ENCODE measurements around the gene KRTAP10-1. TPM values are rescaled to one million over a fixed set of nuclear protein-coding genes. Genes with fewer than 3 reads are reported as not detected.

KRTAP10-1 gene
- total RNA-seq, 1 experiment from 2014 or later: not detected

DNA sequence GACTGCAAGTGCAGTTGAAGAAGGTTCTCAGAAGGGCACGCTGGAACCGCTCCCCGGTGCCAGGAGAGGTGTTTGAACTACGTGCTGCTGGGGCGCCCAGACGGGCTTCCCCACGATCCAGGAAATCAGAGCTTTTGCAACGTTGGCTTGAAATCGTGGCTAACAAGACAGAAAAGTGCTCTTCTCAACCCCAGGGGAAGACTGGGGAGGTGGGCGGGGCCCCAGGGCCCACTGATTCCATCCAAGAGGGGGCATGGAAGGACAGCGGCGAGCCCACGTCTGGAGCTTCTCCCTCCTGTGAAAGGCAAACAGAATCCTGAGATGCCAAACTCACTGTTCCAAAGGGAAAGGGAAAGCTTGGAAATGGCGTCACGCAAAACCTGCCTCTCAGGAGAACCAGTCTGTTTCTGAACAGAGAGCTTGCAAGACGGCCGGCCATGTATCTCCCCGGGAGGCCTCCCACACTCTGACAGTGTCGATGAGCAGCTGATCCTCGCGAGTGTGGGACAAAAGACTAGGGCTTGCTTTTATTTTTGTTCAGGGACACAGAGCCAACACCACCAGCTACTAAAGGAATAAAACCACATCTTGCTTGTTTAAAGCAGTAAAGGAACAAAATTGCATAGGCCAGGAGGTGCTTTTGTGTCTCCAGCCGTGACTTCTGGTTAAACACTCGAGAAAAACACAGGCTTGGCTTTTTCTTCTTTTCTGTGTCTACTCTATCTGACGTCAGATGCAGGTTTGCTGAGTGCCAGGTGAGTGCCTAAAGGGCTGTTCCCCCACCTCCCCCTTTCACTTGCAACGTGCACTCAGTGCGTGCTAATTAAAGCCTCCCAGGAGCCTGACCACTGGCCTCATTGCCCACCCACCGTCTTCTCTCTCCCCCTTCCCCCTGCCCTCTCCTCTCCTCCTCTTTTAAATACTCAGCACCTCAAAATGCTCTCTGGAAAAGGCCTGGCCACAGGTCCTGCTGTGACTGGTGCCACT is 43.1 kb downstream of the KRTAP10-1 start:
- H3K36me3 ChIP-seq: no peaks in the 10 kb centered on the region
- no peak overlapping the region for H3K4me3 ChIP-seq
- DNase-seq: no peak
- peaks cover 15% of the 10 kb centered on the region for H3K9me3 ChIP-seq
- no peaks in the 10 kb centered on the region for H3K27me3 ChIP-seq

DNA sequence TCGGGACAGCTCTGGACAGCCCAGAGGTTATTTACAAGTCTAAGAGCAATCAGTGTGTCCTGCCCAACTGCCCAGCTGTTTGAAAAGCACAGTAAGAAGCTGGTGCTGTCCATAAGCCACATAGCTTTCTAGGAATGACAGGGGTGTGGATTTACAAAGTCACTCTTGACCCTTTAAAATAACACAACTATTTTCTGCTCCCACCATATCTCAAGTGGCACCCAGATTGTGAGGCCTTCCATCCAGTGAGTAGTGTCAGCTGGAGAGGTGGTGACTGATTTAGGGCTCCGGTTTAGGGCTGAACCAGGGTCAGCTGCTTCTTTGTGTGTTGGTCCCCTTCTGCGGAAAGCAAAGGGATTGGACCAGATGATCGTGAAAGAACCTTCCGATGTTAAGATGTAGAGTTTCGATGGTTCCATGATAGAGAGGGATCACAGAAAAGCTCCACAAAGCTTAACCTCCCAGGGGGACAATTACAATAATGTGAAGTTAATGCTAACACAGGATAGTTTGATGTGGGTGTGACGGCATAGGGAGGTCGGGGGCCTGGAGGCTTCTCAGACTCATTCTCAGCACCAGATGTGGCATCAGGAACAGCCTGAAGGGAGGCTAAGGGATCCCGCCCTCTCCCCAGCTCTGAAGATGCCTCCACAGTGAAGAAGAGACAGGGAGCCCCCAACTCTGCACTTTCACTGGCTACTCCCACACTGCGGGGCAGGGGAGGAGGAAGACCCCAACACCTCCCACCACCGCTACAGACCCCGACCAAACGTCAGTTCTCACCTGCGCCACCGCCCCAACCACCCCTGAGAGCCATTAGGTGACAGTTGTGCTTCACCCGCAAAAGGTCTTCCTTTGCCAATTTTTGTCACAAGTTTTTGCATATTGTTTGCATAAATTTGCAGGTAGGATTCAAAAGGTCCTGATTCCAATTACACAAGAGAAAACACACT is 44.1 kb downstream of the KRTAP10-1 start:
- H3K4me3 ChIP-seq: no peak overlapping the region
- H3K36me3 ChIP-seq: no peaks in the 10 kb centered on the region
- DNase-seq: no peak

DNA sequence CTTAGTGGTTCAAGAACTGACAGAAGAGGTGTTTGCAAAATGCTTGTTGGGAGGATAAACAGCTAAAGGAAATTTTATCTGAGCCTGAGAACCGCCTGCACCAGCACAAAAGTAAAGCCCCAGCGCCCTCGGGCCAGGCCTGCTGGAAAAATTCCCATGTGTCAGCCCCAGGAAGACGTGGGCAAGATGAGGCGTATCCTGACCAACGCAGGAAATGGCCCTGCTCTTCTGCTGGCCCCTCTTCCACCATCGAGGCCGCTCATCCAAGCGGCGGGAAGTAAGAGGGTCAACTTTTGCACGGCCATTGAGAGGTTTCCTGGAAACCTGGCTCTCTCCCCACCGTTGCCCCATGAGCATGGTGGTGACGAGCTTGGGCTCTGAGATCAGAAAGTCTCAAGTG is 45.0 kb downstream of the KRTAP10-1 start:
- no peak for DNase-seq
- no peak overlapping the region for H3K4me3 ChIP-seq
- H3K36me3 ChIP-seq: no peaks in the 10 kb centered on the region
- no peaks in the 10 kb centered on the region for H3K27me3 ChIP-seq
- peaks cover 16% of the 10 kb centered on the region for H3K9me3 ChIP-seq

More for the DNA sequence above, 44.1 kb downstream of the KRTAP10-1 start:
- Histone ChIP-seq H3K9me3 (peaks cover 16% of the 10 kb centered on the region), H3K27me3 (no peaks in the 10 kb centered on the region)

- H3K36me3 ChIP-seq: no peaks in the 10 kb centered on the region
- DNase-seq: no peak
- H3K4me3 ChIP-seq: no peak overlapping the region
- H3K9me3 ChIP-seq: peaks cover 16% of the 10 kb centered on the region
- no peaks in the 10 kb centered on the region for H3K27me3 ChIP-seq
Measured at GRCh38 chr21:44494418-44494817, 45.6 kb downstream of the KRTAP10-1 start.

- no peak overlapping the region for H3K4me3 ChIP-seq
- no peak for DNase-seq
- H3K9me3 ChIP-seq: peaks cover 16% of the 10 kb centered on the region
- H3K27me3 ChIP-seq: no peaks in the 10 kb centered on the region
- no peaks in the 10 kb centered on the region for H3K36me3 ChIP-seq
Measured at GRCh38 chr21:44492567-44493385, 47.2 kb downstream of the KRTAP10-1 start.

DNA sequence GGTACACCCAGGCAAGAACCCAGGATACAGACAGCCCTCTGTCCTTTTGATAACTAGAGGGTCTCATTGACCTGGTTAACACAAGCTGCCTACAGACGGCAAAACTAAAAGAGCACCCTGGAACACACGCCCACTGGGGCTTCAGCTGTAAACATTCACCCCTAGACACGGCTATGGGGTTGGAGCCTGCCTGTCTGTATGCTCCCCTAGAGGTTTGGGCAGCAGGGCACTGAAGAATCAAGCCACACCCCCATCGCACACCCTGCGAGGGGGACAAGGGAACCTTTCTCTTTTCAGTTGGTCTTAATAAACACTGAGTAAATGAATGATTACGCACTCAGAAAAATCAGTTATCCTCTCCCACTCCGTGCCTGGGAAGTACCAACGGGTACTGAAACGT is 49.2 kb downstream of the KRTAP10-1 start:
- H3K27me3 ChIP-seq: no peaks in the 10 kb centered on the region
- H3K9me3 ChIP-seq: peaks cover 16% of the 10 kb centered on the region

DNA sequence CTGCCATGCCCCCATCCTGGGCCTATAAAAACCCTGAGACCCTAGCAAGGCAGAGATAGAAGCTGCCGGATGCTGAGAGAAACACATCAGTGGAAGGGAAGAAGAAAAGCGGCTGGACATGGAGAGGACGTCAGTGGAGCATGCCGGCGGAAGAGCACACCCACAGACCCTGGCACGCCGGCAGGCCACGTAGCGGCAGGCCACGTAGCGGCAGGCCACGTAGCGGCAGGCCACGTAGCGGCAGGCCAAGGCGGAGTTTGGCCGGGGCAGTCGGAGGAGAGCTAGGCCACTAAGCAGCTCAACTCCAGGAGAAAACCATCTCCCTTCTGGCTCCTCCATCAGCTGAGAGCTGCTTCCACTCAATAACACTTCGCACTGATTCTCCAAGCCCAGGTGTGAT is 49.6 kb downstream of the KRTAP10-1 start:
- no peak for DNase-seq
- H3K4me3 ChIP-seq: no peak overlapping the region
- H3K36me3 ChIP-seq: no peaks in the 10 kb centered on the region
- peaks cover 16% of the 10 kb centered on the region for H3K9me3 ChIP-seq
- no peaks in the 10 kb centered on the region for H3K27me3 ChIP-seq

More for the DNA sequence above, 49.2 kb downstream of the KRTAP10-1 start:
- Histone ChIP-seq H3K36me3 (no peaks in the 10 kb centered on the region), H3K4me3 (no peak overlapping the region)
- no peak for DNase-seq

DNA sequence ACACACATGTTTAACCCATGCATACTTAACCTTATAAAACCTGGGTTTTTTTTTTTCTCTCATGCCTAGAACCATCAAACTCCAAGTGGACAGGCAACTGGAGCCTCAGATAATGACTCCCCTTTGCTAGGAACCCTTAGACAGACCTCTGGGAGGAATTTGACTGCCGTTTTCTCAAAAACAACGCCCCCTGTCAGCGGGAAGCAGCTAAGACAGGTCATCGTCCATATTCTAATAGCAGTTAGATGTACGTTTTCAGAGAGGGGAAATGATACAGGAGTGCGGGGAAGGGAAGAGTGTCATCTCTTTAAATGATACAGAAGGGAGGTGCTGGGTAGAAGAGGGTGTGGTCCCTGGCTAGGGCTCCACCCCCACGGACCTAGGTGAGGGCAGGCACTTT is 50.0 kb downstream of the KRTAP10-1 start:
- DNase-seq: no peak
- Histone ChIP-seq H3K9me3 (peaks cover 16% of the 10 kb centered on the region), H3K27me3 (no peaks in the 10 kb centered on the region), H3K4me3 (no peak overlapping the region), H3K36me3 (no peaks in the 10 kb centered on the region)

Other genes starting within 250 kb of the KRTAP10-1 start
- gene PFKL, start 240.1 kb downstream of the KRTAP10-1 start, total RNA-seq (2014; rRNA removed; shearing (Covaris generic); ENCODE audit: low replicate concordance): 111 and 175 TPM in 2 replicates
- 24.3 and 34.9 TPM in 2 replicates for gene CFAP410, start 200.8 kb downstream of the KRTAP10-1 start, total RNA-seq (2014; rRNA removed; shearing (Covaris generic); ENCODE audit: low replicate concordance)
- gene TRPM2, start 186.6 kb downstream of the KRTAP10-1 start, total RNA-seq (2014; rRNA removed; shearing (Covaris generic); ENCODE audit: low replicate concordance): 0.13 TPM in 1 of 2 replicates, not detected in the other
- gene LRRC3, start 84.7 kb downstream of the KRTAP10-1 start, total RNA-seq (2014; rRNA removed; shearing (Covaris generic); ENCODE audit: low replicate concordance): 1.2 and 1.4 TPM in 2 replicates
- gene KRTAP10-2, start 11.3 kb upstream of the KRTAP10-1 start, total RNA-seq (2014; rRNA removed; shearing (Covaris generic); ENCODE audit: low replicate concordance): not detected in 2 replicates
- gene KRTAP10-3, start 18.6 kb upstream of the KRTAP10-1 start, total RNA-seq (2014; rRNA removed; shearing (Covaris generic); ENCODE audit: low replicate concordance): not detected in 2 replicates
- not detected in 2 replicates for gene KRTAP10-4, start 33.5 kb upstream of the KRTAP10-1 start, total RNA-seq (2014; rRNA removed; shearing (Covaris generic); ENCODE audit: low replicate concordance)
- gene KRTAP10-5, start 40.4 kb upstream of the KRTAP10-1 start, total RNA-seq (2014; rRNA removed; shearing (Covaris generic); ENCODE audit: low replicate concordance): not detected in 2 replicates
- gene KRTAP10-6, start 52.3 kb upstream of the KRTAP10-1 start, total RNA-seq (2014; rRNA removed; shearing (Covaris generic); ENCODE audit: low replicate concordance): not detected in 2 replicates
- not detected in 2 replicates for gene KRTAP10-7, start 60.4 kb upstream of the KRTAP10-1 start, total RNA-seq (2014; rRNA removed; shearing (Covaris generic); ENCODE audit: low replicate concordance)
- not detected in 2 replicates for gene KRTAP10-8, start 71.9 kb upstream of the KRTAP10-1 start, total RNA-seq (2014; rRNA removed; shearing (Covaris generic); ENCODE audit: low replicate concordance)
- gene KRTAP10-9, start 86.9 kb upstream of the KRTAP10-1 start, total RNA-seq (2014; rRNA removed; shearing (Covaris generic); ENCODE audit: low replicate concordance): not detected in 2 replicates
- not detected in 2 replicates for gene KRTAP10-10, start 97.2 kb upstream of the KRTAP10-1 start, total RNA-seq (2014; rRNA removed; shearing (Covaris generic); ENCODE audit: low replicate concordance)
- gene KRTAP10-11, start 106.2 kb upstream of the KRTAP10-1 start, total RNA-seq (2014; rRNA removed; shearing (Covaris generic); ENCODE audit: low replicate concordance): not detected in 2 replicates
- gene KRTAP12-4, start 114.5 kb upstream of the KRTAP10-1 start, total RNA-seq (2014; rRNA removed; shearing (Covaris generic); ENCODE audit: low replicate concordance): not detected in 2 replicates
- not detected in 2 replicates for gene KRTAP12-3, start 117.7 kb upstream of the KRTAP10-1 start, total RNA-seq (2014; rRNA removed; shearing (Covaris generic); ENCODE audit: low replicate concordance)
- not detected in 2 replicates for gene KRTAP12-2, start 126.7 kb upstream of the KRTAP10-1 start, total RNA-seq (2014; rRNA removed; shearing (Covaris generic); ENCODE audit: low replicate concordance)
- not detected in 2 replicates for gene KRTAP12-1, start 142.0 kb upstream of the KRTAP10-1 start, total RNA-seq (2014; rRNA removed; shearing (Covaris generic); ENCODE audit: low replicate concordance)
- not detected in 2 replicates for gene KRTAP10-12, start 157.0 kb upstream of the KRTAP10-1 start, total RNA-seq (2014; rRNA removed; shearing (Covaris generic); ENCODE audit: low replicate concordance)
- not detected in 2 replicates for gene TSPEAR, start 171.4 kb upstream of the KRTAP10-1 start, total RNA-seq (2014; rRNA removed; shearing (Covaris generic); ENCODE audit: low replicate concordance)

All from MG63 (cell line).